Smooth muscle cell (in vitro differentiated cells): ENCODE data around the gene AGBL3. TPM values are rescaled to one million over a fixed set of nuclear protein-coding genes. Genes with fewer than 3 reads are reported as not detected.

Experiments used
- DNase-seq: peaks from one replicate; lab custom pipeline; 2025; ENCODE audit not compliant: unreplicated experiment; lab: John Stamatoyannopoulos, UW
- H2AFZ ChIP-seq: fragments of 200-600 bp; sonication (generic); 2 replicates; pipeline ENCODE4 v1.6.0; 2016; ENCODE audit warnings: antibody characterized with exemption, low read depth, mild to moderate bottlenecking
- H3F3A ChIP-seq: fragments of 200-600 bp; sonication (generic); 2 replicates; pipeline ENCODE4 v1.6.0; 2017; ENCODE audit warnings: antibody characterized with exemption, low read depth
- H3K27ac ChIP-seq: fragments of 200-600 bp; sonication (generic); 2 replicates; pipeline ENCODE4 v1.5.1; 2016; ENCODE audit warnings: low read depth, mild to moderate bottlenecking
- H3K27me3 ChIP-seq: fragments of 200-600 bp; sonication (generic); 2 replicates; pipeline ENCODE4 v1.6.1; 2016; ENCODE audit warnings: low read depth, mild to moderate bottlenecking
- H3K36me3 ChIP-seq: fragments of 200-600 bp; sonication (generic); 2 replicates; pipeline ENCODE4 v1.5.1; 2016; ENCODE audit warnings: low read depth
- H3K4me1 ChIP-seq: fragments of 200-600 bp; sonication (generic); 2 replicates; pipeline ENCODE4 v1.5.1; 2016; ENCODE audit warnings: low read depth
- H3K4me2 ChIP-seq: fragments of 200-600 bp; sonication (generic); 2 replicates; pipeline ENCODE4 v1.6.0; 2016; ENCODE audit warnings: mild to moderate bottlenecking
- H3K4me3 ChIP-seq: fragments of 200-600 bp; sonication (generic); 2 replicates; pipeline ENCODE4 v1.5.1; 2016; ENCODE audit warnings: mild to moderate bottlenecking
- H3K79me2 ChIP-seq: fragments of 200-600 bp; sonication (generic); 2 replicates; pipeline ENCODE4 v1.6.0; 2016; ENCODE audit warnings: low read depth, mild to moderate bottlenecking
- H3K9ac ChIP-seq: fragments of 200-600 bp; sonication (generic); 2 replicates; pipeline ENCODE4 v1.6.0; 2016; ENCODE audit warnings: low read depth
- H3K9me3 ChIP-seq: fragments of 200-600 bp; sonication (generic); replicated peaks from 2 replicates; pipeline ENCODE4 v1.5.1; 2016; ENCODE audit warnings: low read depth
- H4K20me1 ChIP-seq: fragments of 200-600 bp; sonication (generic); 2 replicates; pipeline ENCODE4 v1.6.0; 2016; ENCODE audit warnings: low read depth
- WGBS: methylation state at CpG from one replicate; pipeline ENCODE4 v1.1.7; 2016; ENCODE audit warnings: low lambda C conversion rate; 5-methylcytosine and 5-hydroxymethylcytosine counted together
- polyA plus RNA-seq: library from polyadenylated mRNA; unstranded; fragments of >200 nt; fragmentation: Nextera tagmentation; extraction: Ambion mirVana; gene quantifications from 2 replicates; pipeline ENCODE4 v1.2.1, GENCODE V29; 2016
- total RNA-seq: library from RNA; depleted of rRNA; stranded (reverse); fragments of >200 nt; gene quantifications from 2 replicates; pipeline ENCODE4 v1.2.3, GENCODE V29; 2014
- TF ChIP-seq, protein P1 (sequence below): fragments of 200-600 bp; sonication (generic); IDR thresholded peaks from 2 replicates; pipeline ENCODE4 v1.5.1; 2017; ENCODE audit warnings: borderline replicate concordance, mild to moderate bottlenecking, antibody characterized with exemption; ENCODE audit not compliant: insufficient read depth, poor library complexity, severe bottlenecking

AGBL3 gene
- total and polyA plus RNA-seq, 2 experiments from 2014 or later, result 0.23 to 2.5 TPM

GRCh38 chr7:134985894-134986362 lies 380 bp upstream of the AGBL3 start:
- H3K79me2 ChIP-seq, result peaks cover 29% of the 10 kb centered on the region
- H2AFZ ChIP-seq, result peak overlapping the region; percentile 60
- peaks cover 16% of the 10 kb centered on the region for H3K4me1 ChIP-seq
- peak overlapping the region; percentile 91 for H3K4me3 ChIP-seq
- TF ChIP-seq, protein P1, sequence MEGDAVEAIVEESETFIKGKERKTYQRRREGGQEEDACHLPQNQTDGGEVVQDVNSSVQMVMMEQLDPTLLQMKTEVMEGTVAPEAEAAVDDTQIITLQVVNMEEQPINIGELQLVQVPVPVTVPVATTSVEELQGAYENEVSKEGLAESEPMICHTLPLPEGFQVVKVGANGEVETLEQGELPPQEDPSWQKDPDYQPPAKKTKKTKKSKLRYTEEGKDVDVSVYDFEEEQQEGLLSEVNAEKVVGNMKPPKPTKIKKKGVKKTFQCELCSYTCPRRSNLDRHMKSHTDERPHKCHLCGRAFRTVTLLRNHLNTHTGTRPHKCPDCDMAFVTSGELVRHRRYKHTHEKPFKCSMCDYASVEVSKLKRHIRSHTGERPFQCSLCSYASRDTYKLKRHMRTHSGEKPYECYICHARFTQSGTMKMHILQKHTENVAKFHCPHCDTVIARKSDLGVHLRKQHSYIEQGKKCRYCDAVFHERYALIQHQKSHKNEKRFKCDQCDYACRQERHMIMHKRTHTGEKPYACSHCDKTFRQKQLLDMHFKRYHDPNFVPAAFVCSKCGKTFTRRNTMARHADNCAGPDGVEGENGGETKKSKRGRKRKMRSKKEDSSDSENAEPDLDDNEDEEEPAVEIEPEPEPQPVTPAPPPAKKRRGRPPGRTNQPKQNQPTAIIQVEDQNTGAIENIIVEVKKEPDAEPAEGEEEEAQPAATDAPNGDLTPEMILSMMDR, result no peak
- no peaks in the 10 kb centered on the region for H3K36me3 ChIP-seq
- H3K9ac ChIP-seq, result peak overlapping the region; percentile 79
- H3K4me2 ChIP-seq, result peak overlapping the region; percentile 94
- no peaks in the 10 kb centered on the region for H3F3A ChIP-seq
- H3K27me3 ChIP-seq, result no peaks in the 10 kb centered on the region
- H4K20me1 ChIP-seq, result no peaks in the 10 kb centered on the region
- no peaks in the 10 kb centered on the region for H3K9me3 ChIP-seq
- H3K27ac ChIP-seq, result peak overlapping the region; percentile 33
- DNase-seq, result no peak
- WGBS, result 61% methylated on average over 8 of the region's 8 CpGs

DNA sequence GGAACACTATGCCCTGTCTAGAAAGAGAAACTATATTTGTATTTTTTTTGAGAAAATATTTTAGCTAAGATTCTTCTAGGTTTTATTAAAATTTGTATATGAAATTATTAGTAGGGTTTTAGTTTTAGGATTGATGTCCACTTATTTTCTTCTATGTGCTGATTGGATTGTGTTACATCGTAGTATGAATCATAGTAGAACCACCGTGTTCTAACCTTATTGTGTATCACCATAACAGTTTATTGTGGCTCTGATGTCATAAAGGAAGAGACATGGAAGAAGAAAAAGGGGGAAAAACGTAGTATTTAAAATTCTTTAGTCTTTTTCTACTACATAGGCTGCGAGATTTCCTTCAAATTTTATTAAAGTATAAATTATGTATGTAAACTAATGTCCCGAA lies 1.9 kb downstream of the AGBL3 start:
- Histone ChIP-seq H3K9ac (no peak overlapping the region), H3K4me2 (peak overlapping the region; percentile 94), H4K20me1 (no peaks in the 10 kb centered on the region), H3F3A (peaks cover 10% of the 10 kb centered on the region), H3K9me3 (no peaks in the 10 kb centered on the region), H3K27me3 (no peaks in the 10 kb centered on the region), H3K36me3 (no peaks in the 10 kb centered on the region), H3K4me3 (peak overlapping the region; percentile 91), H2AFZ (no peak overlapping the region), H3K79me2 (peaks cover 29% of the 10 kb centered on the region), H3K4me1 (peaks cover 22% of the 10 kb centered on the region), H3K27ac (no peak overlapping the region)
- no peak for DNase-seq
- TF ChIP-seq, protein P1, result no peak
- WGBS, result 90% methylated on average over 5 of the region's 5 CpGs

GRCh38 chr7:134991469-134992339 lies 5.4 kb downstream of the AGBL3 start:
- Histone ChIP-seq H3K9ac (no peak overlapping the region), H3K4me3 (no peak overlapping the region), H3K4me2 (peak overlapping the region; percentile 51), H3K27ac (peak overlapping the region; percentile 46), H3K79me2 (peaks cover 27% of the 10 kb centered on the region), H3K4me1 (peaks cover 22% of the 10 kb centered on the region), H3F3A (peaks cover 10% of the 10 kb centered on the region), H3K27me3 (no peaks in the 10 kb centered on the region), H3K36me3 (no peaks in the 10 kb centered on the region), H2AFZ (no peak overlapping the region), H3K9me3 (no peaks in the 10 kb centered on the region), H4K20me1 (no peaks in the 10 kb centered on the region)
- TF ChIP-seq, protein P1, result no peak
- WGBS, result 55% methylated on average over 2 of the region's 2 CpGs
- DNase-seq, result no peak
